GM10248 (cell line): Measurements from ENCODE around the gene GALNT14.

Source experiments
- CTCF ChIA-PET: fragments of 300-600 bp; sonication (Branson Sonifier 250); formaldehyde crosslinking; extraction: SDS; loops from one replicate; lab custom pipeline; 2021; ENCODE audit warnings: antibody characterized with exemption; lab: Yijun Ruan, JAX
- POLR2A ChIA-PET: fragments of 350-650 bp; sonication (Branson Sonifier 250); formaldehyde crosslinking; extraction: SDS; loops from one replicate; lab custom pipeline; 2020; ENCODE audit warnings: antibody characterized with exemption; lab: Yijun Ruan, JAX
- DNase-seq: peaks from one replicate; pipeline ENCODE4 v3.0.0; 2012; ENCODE audit errors: extremely low spot score
- TF ChIP-seq, protein P1 (sequence below): IDR thresholded peaks from 2 replicates; pipeline ENCODE4 v1.5.1; 2012; ENCODE audit warnings: mild to moderate bottlenecking, low read depth; ENCODE audit errors: extremely low read depth, missing control alignments, control extremely low read depth

Gene GALNT14

DNA sequence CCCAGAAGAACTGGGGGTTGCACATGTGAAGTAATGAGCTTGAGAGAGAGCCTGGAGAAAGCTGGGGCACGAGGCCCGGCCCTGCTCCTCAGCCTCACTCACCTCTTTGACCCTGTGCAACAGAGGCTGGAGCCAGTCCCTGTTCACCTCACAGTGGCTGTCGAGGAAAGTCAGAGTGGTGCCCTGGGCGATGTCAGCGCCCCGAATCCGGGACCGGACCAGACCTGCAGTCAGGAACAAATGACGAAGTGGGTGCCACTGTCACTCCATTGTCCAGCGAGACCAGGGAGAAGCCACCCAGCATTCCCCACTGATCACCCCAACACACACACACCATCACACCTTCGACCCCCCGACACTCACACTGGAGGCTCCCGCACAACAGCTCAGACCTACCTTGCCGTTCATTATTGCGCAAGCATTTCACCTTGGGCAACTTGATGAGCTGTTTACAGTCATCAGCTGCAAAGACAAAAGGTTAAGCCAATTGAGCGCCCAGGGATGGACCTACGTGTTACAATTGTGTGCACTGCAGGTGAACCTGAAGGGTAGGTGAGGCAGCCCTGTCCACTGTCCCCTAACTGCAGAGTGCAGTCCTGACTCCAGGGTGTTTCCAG is 182.6 kb downstream of the GALNT14 start:
- CTCF ChIA-PET = no interaction called here
- TF ChIP-seq, protein P1, sequence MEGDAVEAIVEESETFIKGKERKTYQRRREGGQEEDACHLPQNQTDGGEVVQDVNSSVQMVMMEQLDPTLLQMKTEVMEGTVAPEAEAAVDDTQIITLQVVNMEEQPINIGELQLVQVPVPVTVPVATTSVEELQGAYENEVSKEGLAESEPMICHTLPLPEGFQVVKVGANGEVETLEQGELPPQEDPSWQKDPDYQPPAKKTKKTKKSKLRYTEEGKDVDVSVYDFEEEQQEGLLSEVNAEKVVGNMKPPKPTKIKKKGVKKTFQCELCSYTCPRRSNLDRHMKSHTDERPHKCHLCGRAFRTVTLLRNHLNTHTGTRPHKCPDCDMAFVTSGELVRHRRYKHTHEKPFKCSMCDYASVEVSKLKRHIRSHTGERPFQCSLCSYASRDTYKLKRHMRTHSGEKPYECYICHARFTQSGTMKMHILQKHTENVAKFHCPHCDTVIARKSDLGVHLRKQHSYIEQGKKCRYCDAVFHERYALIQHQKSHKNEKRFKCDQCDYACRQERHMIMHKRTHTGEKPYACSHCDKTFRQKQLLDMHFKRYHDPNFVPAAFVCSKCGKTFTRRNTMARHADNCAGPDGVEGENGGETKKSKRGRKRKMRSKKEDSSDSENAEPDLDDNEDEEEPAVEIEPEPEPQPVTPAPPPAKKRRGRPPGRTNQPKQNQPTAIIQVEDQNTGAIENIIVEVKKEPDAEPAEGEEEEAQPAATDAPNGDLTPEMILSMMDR = no peak
- no peak for DNase-seq
- POLR2A ChIA-PET = no interaction called here

DNA sequence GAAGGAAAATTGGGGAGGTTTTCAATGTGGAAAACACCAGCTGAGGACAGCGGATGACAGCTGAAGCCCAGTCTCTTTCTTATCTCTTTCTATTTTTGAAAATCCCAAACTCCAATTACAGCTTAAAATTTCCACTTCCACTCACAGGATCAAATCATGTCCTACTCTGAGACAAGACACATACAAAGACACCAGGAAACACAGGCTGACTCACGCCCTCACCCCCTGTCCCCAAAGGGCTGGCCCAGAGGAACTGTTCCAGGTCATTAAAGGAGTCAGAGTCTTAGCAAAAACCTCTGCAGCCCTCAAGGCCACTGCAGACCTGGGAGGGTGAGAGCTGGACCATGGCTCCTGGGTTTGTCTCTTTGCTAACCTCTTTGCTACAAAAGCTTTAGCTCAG is 187.9 kb downstream of the GALNT14 start:
- CTCF ChIA-PET = no interaction called here
- POLR2A ChIA-PET = no interaction called here
- no peak for DNase-seq
- TF ChIP-seq, protein P1 = no peak

DNA sequence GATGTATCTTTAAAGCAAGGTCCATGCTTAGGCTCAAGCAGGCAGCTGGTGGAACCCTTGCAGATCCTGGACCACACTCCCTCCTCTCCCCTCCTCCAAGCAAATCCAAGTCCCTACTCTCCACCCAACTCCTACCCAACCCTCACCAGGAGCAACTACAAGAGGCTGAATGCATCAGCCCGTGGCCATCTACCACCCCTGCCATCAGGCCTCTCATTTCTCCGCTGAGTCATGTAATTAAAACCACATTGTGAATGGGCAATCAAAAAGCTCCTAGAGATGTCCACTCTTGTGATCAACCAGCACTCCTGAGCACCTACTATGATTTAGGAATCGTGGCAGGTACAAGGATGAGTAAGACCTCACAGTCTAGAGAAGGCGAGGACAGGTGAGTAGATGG is 188.8 kb downstream of the GALNT14 start:
- no peak for DNase-seq
- ChIA-PET CTCF (no interaction called here), POLR2A (no interaction called here)
- TF ChIP-seq, protein P1 = no peak

DNA sequence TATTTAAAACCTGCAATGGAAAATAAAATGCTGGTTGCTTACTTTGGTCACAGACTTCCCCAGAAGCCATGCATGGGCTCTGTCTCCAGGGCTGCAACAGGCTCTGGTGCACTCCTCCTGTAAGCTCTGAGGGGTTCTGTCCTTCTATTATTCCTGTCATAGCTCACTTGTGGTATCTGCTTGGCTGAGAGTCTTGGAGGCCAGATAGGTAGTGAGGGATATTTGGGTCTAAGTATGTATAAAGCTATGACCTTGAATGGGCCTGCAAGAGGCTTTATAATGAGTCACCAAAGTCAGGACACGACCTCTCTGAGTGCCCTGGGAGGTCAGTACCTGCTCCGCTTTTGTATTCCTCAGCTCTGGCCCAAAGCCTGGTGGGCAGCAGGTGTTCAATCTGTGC is 189.4 kb downstream of the GALNT14 start:
- ChIA-PET CTCF (no interaction called here), POLR2A (no interaction called here)
- TF ChIP-seq, protein P1 = no peak
- DNase-seq = no peak

DNA sequence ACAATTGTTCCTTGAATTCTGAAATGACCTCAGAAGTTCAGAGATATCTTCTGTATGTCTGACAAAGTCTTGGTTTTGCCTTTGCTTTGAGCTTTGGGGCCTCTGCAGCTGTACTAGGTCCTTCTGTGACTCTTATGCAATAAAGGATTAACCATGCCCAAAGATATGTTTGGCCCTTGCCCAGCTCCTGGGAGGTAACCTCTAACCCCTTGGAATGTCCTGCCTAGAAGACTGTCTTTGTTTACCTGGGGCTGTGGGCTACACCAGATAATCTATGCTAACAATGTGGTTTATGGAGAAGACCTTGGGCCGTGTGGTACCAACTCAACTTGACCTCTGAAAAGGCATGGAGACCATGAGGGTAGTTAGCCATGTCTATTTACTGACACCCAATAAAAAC is 190.1 kb downstream of the GALNT14 start:
- TF ChIP-seq, protein P1 = no peak
- ChIA-PET CTCF (no interaction called here), POLR2A (no interaction called here)
- DNase-seq = no peak

DNA sequence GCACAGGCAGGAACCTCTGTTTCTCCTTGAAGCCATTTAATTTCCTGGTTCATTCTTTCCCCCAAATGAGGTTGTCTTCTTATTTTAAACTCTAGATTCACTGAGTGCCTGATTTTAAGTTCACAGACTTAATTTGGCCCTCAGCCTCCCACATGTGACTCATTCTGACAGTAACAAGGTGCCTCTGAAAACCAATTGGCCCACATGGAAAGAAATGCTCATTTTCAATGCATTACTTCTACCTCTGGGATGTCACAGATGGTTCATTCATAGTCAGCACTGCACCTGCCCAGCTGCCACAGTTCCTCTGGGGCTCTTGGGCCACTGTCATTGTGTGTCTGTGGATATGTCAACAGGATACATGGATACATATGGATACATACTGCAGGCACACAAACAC is 190.6 kb downstream of the GALNT14 start:
- CTCF ChIA-PET = no interaction called here
- TF ChIP-seq, protein P1 = no peak
- no peak for DNase-seq
- POLR2A ChIA-PET = no interaction called here
